Measurements from ENCODE around the gene TJP1. TPM values are rescaled to one million over a fixed set of nuclear protein-coding genes. Genes with fewer than 3 reads are reported as not detected.

TJP1 gene
- polyA plus RNA-seq, 1 donor (not counting 4 experiments of a cell fraction or from before 2014, with no cell fraction given) = 54.7 TPM

- no peak for DNase-seq (ENCODE audit: low read depth, low spot score)
- H3K4me2 ChIP-seq (ENCODE audit: control insufficient read depth, extremely low read depth, insufficient read depth, low read depth, low read length) = no peak overlapping the region
- no peak overlapping the region for H3K9ac ChIP-seq (ENCODE audit: control insufficient read depth, extremely low read depth, insufficient read depth, low read length)
- no peak overlapping the region for H3K4me3 ChIP-seq (ENCODE audit: control insufficient read depth in 2 of 3, extremely low read depth in 1 of 3, insufficient read depth in 2 of 3, low read depth in 1 of 3, low read length in 3 of 3)
- no peak overlapping the region for H2AFZ ChIP-seq (ENCODE audit: control insufficient read depth, low read length)
- no peaks in the 10 kb centered on the region for H4K20me1 ChIP-seq (ENCODE audit: control insufficient read depth, extremely low read depth, insufficient read depth, low read length)
- H3K27me3 ChIP-seq (ENCODE audit: control insufficient read depth, extremely low read depth, insufficient read depth, low read length) = no peaks in the 10 kb centered on the region
- no peak for TF ChIP-seq CTCF (optimal IDR thresholded peaks at IDR 0.05 in 1 of 3, IDR thresholded peaks at IDR 0.05 in 1 of 3, conservative IDR thresholded peaks at IDR 0.05 in 1 of 3; ENCODE audit: extremely low read depth in 1 of 3, insufficient read depth in 2 of 3, low read length in 3 of 3)
- no peak for TF ChIP-seq EZH2 (IDR thresholded peaks at IDR 0.05; ENCODE audit: low read length)
- peaks cover 12% of the 10 kb centered on the region for H3K4me1 ChIP-seq (ENCODE audit: control insufficient read depth, extremely low read depth, insufficient read depth, low read length)
- no peaks in the 10 kb centered on the region for H3K36me3 ChIP-seq (ENCODE audit: control insufficient read depth in 2 of 2, extremely low read depth in 1 of 2, insufficient read depth in 2 of 2, low read length in 2 of 2)
- dilution Hi-C loops (cut with MboI; ENCODE audit: extremely low pct_ligation_motif_present, low sequenced_read_pairs) = no loop called here
- H3K9me1 ChIP-seq (ENCODE audit: control insufficient read depth, extremely low read depth, insufficient read depth, low read length) = no peaks in the 10 kb centered on the region
- no peaks in the 10 kb centered on the region for H3K79me2 ChIP-seq (ENCODE audit: control insufficient read depth, insufficient read depth, low read length)
- no peaks in the 10 kb centered on the region for H3K9me3 ChIP-seq (ENCODE audit: control insufficient read depth, low read depth, low read length)
- FAIRE-seq = no peak
- no peak overlapping the region for H3K27ac ChIP-seq (ENCODE audit: control insufficient read depth, insufficient read depth, low read length)
Measured at GRCh38 chr15:29863438-29863837, 41.2 kb upstream of the TJP1 start.

GRCh38 chr15:29862271-29862670 lies 40.0 kb upstream of the TJP1 start:
- Histone ChIP-seq H3K9ac (ENCODE audit: control insufficient read depth, extremely low read depth, insufficient read depth, low read length) (no peak overlapping the region), H3K36me3 (ENCODE audit: control insufficient read depth in 2 of 2, extremely low read depth in 1 of 2, insufficient read depth in 2 of 2, low read length in 2 of 2) (no peaks in the 10 kb centered on the region), H3K9me1 (ENCODE audit: control insufficient read depth, extremely low read depth, insufficient read depth, low read length) (no peaks in the 10 kb centered on the region), H3K27ac (ENCODE audit: control insufficient read depth, insufficient read depth, low read length) (no peak overlapping the region), H2AFZ (ENCODE audit: control insufficient read depth, low read length) (no peak overlapping the region), H3K4me2 (ENCODE audit: control insufficient read depth, extremely low read depth, insufficient read depth, low read depth, low read length) (no peak overlapping the region), H3K4me3 (ENCODE audit: control insufficient read depth in 2 of 3, extremely low read depth in 1 of 3, insufficient read depth in 2 of 3, low read depth in 1 of 3, low read length in 3 of 3) (no peak overlapping the region), H3K9me3 (ENCODE audit: control insufficient read depth, low read depth, low read length) (no peaks in the 10 kb centered on the region), H3K27me3 (ENCODE audit: control insufficient read depth, extremely low read depth, insufficient read depth, low read length) (no peaks in the 10 kb centered on the region), H3K79me2 (ENCODE audit: control insufficient read depth, insufficient read depth, low read length) (no peaks in the 10 kb centered on the region), H3K4me1 (ENCODE audit: control insufficient read depth, extremely low read depth, insufficient read depth, low read length) (peaks cover 12% of the 10 kb centered on the region), H4K20me1 (ENCODE audit: control insufficient read depth, extremely low read depth, insufficient read depth, low read length) (no peaks in the 10 kb centered on the region)
- DNase-seq (ENCODE audit: low read depth, low spot score) (no peak), FAIRE-seq (no peak)
- dilution Hi-C loops (cut with MboI; ENCODE audit: extremely low pct_ligation_motif_present, low sequenced_read_pairs) = no loop called here
- TF ChIP-seq CTCF (optimal IDR thresholded peaks at IDR 0.05 in 1 of 3, IDR thresholded peaks at IDR 0.05 in 1 of 3, conservative IDR thresholded peaks at IDR 0.05 in 1 of 3; ENCODE audit: extremely low read depth in 1 of 3, insufficient read depth in 2 of 3, low read length in 3 of 3) (no peak), EZH2 (IDR thresholded peaks at IDR 0.05; ENCODE audit: low read length) (no peak)
